ENCODE results near the gene ELOA. TPM values are rescaled to one million over a fixed set of nuclear protein-coding genes. Genes with fewer than 3 reads are reported as not detected.

The ELOA gene
- total and polyA plus RNA-seq, 9 of the 15 experiments (the other 6 are each of a cell fraction or from before 2014, with no cell fraction given): 31.9 to 98.6 (median 61.3) TPM

- 0 out of 2 replicates have a peak, but pooled peaks have one; percentile 50 for TF ChIP-seq RNF219 (CRISPR knock-in tag; IDR thresholded peaks at IDR 0.05)
- 0 out of 4 replicates have a peak, but pooled peaks of 1 of the 2 experiments have one; percentile 24 for TF ChIP-seq TRIM24 (IDR thresholded peaks at IDR 0.05)
- TF ChIP-seq NR4A1 (CRISPR knock-in tag; IDR thresholded peaks at IDR 0.05): no peak
- TF ChIP-seq NR4A1 (tag; IDR thresholded peaks at IDR 0.05): no peak
- peak; percentile 89 for TF ChIP-seq MEIS2 (IDR thresholded peaks at IDR 0.05; ENCODE audit: partially characterized antibody)
- peak; percentile 52 to 65; a peak in 3 of 4 replicates for TF ChIP-seq MNT (conservative IDR thresholded peaks at IDR 0.05)
- TF ChIP-seq ZNF217 (CRISPR knock-in tag; IDR thresholded peaks at IDR 0.05): no peak
- no peak for TF ChIP-seq ZNF764 (CRISPR knock-in tag; IDR thresholded peaks at IDR 0.05; ENCODE audit: low read depth)
- TF ChIP-seq ARID3A (IDR thresholded peaks at IDR 0.05; ENCODE audit: borderline replicate concordance, low read depth, low read length): peak; percentile 88
- TF ChIP-seq MCM3 (IDR thresholded peaks at IDR 0.05): no peak
- TF ChIP-seq ZNF316 (IDR thresholded peaks at IDR 0.05): peak; percentile 100
- TF ChIP-seq RUNX1 (IDR thresholded peaks at IDR 0.05; ENCODE audit: low read depth): no peak
- TF ChIP-seq CC2D1A (IDR thresholded peaks at IDR 0.05): no peak
- peak; percentile 98 for TF ChIP-seq MAFK (IDR thresholded peaks at IDR 0.05; ENCODE audit: low read length)
- TF ChIP-seq ESRRB (CRISPR knock-in tag; IDR thresholded peaks at IDR 0.05; ENCODE audit: borderline replicate concordance): no peak
- peak; percentile 41 for TF ChIP-seq RBFOX2 (IDR thresholded peaks at IDR 0.05; ENCODE audit: low read depth, low read length)
- TF ChIP-seq BACH1 (tag; IDR thresholded peaks at IDR 0.05): peak; percentile 82; the same call in 1 of the 2 replicates
- TF ChIP-seq, protein P1, sequence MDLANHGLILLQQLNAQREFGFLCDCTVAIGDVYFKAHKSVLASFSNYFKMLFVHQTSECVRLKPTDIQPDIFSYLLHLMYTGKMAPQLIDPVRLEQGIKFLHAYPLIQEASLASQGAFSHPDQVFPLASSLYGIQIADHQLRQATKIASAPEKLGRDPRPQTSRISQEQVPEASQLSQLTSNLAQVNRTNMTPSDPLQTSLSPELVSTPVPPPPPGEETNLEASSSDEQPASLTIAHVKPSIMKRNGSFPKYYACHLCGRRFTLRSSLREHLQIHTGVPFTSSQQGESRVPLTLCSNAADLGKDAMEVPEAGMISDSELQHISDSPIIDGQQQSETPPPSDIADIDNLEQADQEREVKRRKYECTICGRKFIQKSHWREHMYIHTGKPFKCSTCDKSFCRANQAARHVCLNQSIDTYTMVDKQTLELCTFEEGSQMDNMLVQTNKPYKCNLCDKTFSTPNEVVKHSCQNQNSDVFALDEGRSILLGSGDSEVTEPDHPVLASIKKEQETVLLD (IDR thresholded peaks at IDR 0.05): no peak
- no peak for TF ChIP-seq MBD2 (IDR thresholded peaks at IDR 0.05; ENCODE audit: borderline replicate concordance, low read depth)
- TF ChIP-seq ZFP91 (CRISPR knock-in tag; IDR thresholded peaks at IDR 0.05): no peak
These were observed 36.6 kb downstream of the ELOA start (continued) for GRCh38 chr1:23779826-23780371.

Data from K562 (cell line).